Measurements from ENCODE around the gene PTX4. TPM values are rescaled to one million over a fixed set of nuclear protein-coding genes. Genes with fewer than 3 reads are reported as not detected.

Gene PTX4
- total RNA-seq (under 1 TPM in 2 of 4 donors, not detected in 2; 0.18 to 0.28 TPM), polyA plus RNA-seq (0.09 TPM)
- long read RNA-seq, donor 1 = 0 reads
- long read RNA-seq, donor 2 = 0 reads
- long read RNA-seq, donor 3 = 0 reads
- long read RNA-seq, donor 4 = 0 reads

DNA sequence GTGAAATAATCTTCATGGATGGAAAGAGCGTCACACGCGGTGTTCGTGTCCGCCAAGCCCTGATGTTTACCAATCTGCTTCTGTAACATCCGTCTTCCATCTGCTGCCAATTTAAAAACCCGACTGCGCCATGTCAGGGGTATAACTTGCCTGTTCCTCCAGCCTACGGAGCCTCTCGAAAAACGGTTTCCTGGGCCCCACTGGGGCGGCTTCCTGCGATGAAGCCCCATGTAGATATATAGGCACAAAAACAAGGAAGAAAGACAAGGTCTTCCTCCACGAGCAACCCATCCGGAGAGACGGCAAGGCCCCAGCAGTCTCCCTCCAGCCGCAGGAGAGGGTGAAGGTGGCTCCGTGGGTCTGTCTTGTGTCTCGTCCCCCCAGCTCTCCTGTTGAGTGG lies at the start of gene PTX4:
TSS of gene PTX4 (minus strand) at position 326 of the 400 bp plus-strand sequence. CDS start at position 291, 35 bp downstream.
- Histone ChIP-seq H3K4me1 (ENCODE audit: control insufficient read depth, insufficient read depth, low read length) (no peaks in the 10 kb centered on the region), H3K27ac (ENCODE audit: low read length) (no peak within 1 kb of the TSS), H3K27me3 (ENCODE audit: control insufficient read depth, insufficient read depth) (no peaks in the 10 kb centered on the region), H3K9me3 (ENCODE audit: control insufficient read depth, low read length) (no peaks in the 10 kb centered on the region), H3K4me3 (ENCODE audit: low read length) (no peak within 1 kb of the TSS)
- intact Hi-C loops (cut with DNase I) = no loop called here
- 79% methylated on average over 19 of the region's 19 CpGs for WGBS
- no peak for ATAC-seq
- DNase-seq = no peak

DNA sequence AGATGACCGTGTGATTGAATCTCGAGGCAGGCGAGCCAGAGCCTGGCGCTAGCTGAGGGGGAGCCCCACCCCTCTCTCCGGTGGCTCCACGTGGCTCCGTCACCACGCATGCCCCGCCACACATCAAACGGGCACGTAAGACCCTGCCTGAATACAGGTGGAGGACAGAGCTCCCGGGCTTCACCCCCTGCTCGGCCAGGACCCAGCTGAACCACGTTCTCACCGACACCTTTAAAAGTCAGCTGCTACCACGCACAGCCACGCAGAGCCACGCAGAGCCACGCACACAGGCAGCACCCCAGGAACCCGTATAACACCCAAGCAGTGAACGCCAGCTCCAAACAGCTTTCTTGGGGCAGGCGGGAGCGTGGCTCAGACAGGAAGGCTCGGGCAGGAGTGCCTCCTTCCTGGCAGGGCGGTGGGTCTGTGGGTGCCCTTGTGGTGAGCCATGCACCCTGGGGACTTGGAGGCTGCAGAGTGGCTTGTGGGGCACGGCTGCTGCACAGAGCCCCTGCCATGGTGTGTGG lies 49.1 kb upstream of the PTX4 start:
- 70% methylated on average over 26 of the region's 26 CpGs for WGBS
- no peaks in the 10 kb centered on the region for H3K27me3 ChIP-seq (ENCODE audit: control insufficient read depth, insufficient read depth)
- intact Hi-C loops (cut with DNase I) = no loop called here
- no peak overlapping the region for H3K4me3 ChIP-seq (ENCODE audit: low read length)
- no peak for ATAC-seq
- peak in 1 of 3 donors; percentile 50 for DNase-seq
- no peaks in the 10 kb centered on the region for H3K4me1 ChIP-seq (ENCODE audit: control insufficient read depth, insufficient read depth, low read length)
- peak overlapping the region; percentile 9 for H3K27ac ChIP-seq (ENCODE audit: low read length)
- no peaks in the 10 kb centered on the region for H3K9me3 ChIP-seq (ENCODE audit: control insufficient read depth, low read length)

- WGBS = 69% methylated on average over 27 of the region's 27 CpGs
- no peaks in the 10 kb centered on the region for H3K9me3 ChIP-seq (ENCODE audit: control insufficient read depth, low read length)
- no peak overlapping the region for H3K4me3 ChIP-seq (ENCODE audit: low read length)
- peak overlapping the region; percentile 9 for H3K27ac ChIP-seq (ENCODE audit: low read length)
- no peaks in the 10 kb centered on the region for H3K4me1 ChIP-seq (ENCODE audit: control insufficient read depth, insufficient read depth, low read length)
- H3K27me3 ChIP-seq (ENCODE audit: control insufficient read depth, insufficient read depth) = no peaks in the 10 kb centered on the region
- peak in 1 of 3 donors; percentile 65 for DNase-seq
- intact Hi-C loops (cut with DNase I) = no loop called here
- ATAC-seq = no peak
These were observed 48.4 kb upstream of the PTX4 start for GRCh38 chr16:1537138-1537577.

DNA sequence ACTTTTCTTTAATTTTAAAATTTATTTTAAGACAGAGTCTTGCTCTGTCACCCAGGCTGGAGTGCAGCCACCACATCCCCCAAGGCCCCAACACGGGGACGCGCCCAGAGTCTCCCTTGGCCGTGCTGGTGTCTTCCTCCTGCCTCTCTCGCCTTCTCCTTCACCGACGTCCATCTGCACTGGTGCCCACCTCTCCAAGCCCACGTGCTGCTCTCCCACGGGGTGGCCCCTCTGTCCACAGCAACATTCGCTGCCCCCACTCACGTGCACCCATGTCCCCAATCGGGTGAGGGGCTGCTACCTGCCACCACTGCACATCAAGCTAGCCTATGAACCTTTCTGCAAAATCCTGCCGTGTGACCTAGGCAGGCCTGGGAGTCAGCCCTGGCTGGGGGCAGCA lies 47.9 kb upstream of the PTX4 start:
- H3K4me3 ChIP-seq (ENCODE audit: low read length) = peak overlapping the region; percentile 55
- peak overlapping the region; percentile 26 for H3K27ac ChIP-seq (ENCODE audit: low read length)
- peaks cover under 1% of the 10 kb centered on the region for H3K4me1 ChIP-seq (ENCODE audit: control insufficient read depth, insufficient read depth, low read length)
- ATAC-seq = no peak
- no peaks in the 10 kb centered on the region for H3K27me3 ChIP-seq (ENCODE audit: control insufficient read depth, insufficient read depth)
- H3K9me3 ChIP-seq (ENCODE audit: control insufficient read depth, low read length) = no peaks in the 10 kb centered on the region
- intact Hi-C loops (cut with DNase I) = no loop called here
- DNase-seq = peak in 1 of 3 donors; percentile 30
- 60% methylated on average over 13 of the region's 13 CpGs for WGBS

GRCh38 chr16:1535391-1536291 lies 46.9 kb upstream of the PTX4 start:
- Histone ChIP-seq H3K4me3 (ENCODE audit: low read length) (peak overlapping the region; percentile 55), H3K4me1 (ENCODE audit: control insufficient read depth, insufficient read depth, low read length) (peaks cover 5% of the 10 kb centered on the region), H3K27ac (ENCODE audit: low read length) (peak overlapping the region; percentile 40), H3K9me3 (ENCODE audit: control insufficient read depth, low read length) (no peaks in the 10 kb centered on the region), H3K27me3 (ENCODE audit: control insufficient read depth, insufficient read depth) (no peaks in the 10 kb centered on the region)
- DNase-seq = peak in 2 of 3 donors; percentile 69 to 71
- intact Hi-C loops (cut with DNase I) = no loop called here
- WGBS = 43% methylated on average over 39 of the region's 39 CpGs
- ATAC-seq = no peak

DNA sequence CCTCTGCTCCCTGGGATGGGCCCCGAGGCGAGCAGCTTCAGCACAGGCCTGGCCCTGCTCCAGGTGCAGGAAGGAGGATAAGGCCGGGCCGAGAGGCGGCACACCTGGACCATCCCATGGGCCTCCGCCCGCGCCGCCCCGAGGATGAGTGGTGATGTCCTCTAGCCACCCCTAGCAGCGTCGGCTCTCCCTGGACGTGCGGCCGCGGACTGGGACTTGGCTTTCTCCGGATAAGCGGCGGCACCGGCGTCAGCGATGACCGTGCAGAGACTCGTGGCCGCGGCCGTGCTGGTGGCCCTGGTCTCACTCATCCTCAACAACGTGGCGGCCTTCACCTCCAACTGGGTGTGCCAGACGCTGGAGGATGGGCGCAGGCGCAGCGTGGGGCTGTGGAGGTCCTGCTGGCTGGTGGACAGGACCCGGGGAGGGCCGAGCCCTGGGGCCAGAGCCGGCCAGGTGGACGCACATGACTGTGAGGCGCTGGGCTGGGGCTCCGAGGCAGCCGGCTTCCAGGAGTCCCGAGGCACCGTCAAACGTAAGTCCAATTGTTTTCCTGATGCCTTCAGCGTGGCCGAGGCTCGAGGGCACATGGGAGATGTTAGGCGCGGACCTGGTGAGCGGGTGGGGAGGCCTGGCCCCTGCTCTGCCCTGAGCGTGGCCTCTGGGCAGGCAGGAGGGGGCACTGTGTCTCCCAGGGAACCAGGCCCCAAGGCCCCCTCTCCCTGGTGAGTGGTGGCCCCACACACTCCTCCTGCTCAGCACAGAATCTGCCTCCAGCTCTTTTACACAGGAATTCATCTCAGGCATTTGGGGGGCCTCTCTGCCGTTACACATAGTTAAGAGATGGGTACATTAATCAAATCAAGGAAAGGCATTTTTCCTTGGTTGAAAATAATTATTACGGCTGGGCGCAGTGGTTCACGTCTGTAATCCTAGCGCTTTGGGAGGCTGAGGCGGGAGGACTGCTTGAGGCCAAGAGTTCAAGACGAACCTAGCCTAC lies 45.6 kb upstream of the PTX4 start:
- no peaks in the 10 kb centered on the region for H3K9me3 ChIP-seq (ENCODE audit: control insufficient read depth, low read length)
- intact Hi-C loops (cut with DNase I) = no loop called here
- peaks cover 5% of the 10 kb centered on the region for H3K4me1 ChIP-seq (ENCODE audit: control insufficient read depth, insufficient read depth, low read length)
- no peaks in the 10 kb centered on the region for H3K27me3 ChIP-seq (ENCODE audit: control insufficient read depth, insufficient read depth)
- ATAC-seq (peak in 1 of 2 donors; percentile 1), DNase-seq (peak; percentile 55 to 80 (median 76))
- H3K4me3 ChIP-seq (ENCODE audit: low read length) = peak overlapping the region; percentile 55
- peak overlapping the region; percentile 98 for H3K27ac ChIP-seq (ENCODE audit: low read length)
- 39% methylated on average over 57 of the region's 57 CpGs for WGBS

DNA sequence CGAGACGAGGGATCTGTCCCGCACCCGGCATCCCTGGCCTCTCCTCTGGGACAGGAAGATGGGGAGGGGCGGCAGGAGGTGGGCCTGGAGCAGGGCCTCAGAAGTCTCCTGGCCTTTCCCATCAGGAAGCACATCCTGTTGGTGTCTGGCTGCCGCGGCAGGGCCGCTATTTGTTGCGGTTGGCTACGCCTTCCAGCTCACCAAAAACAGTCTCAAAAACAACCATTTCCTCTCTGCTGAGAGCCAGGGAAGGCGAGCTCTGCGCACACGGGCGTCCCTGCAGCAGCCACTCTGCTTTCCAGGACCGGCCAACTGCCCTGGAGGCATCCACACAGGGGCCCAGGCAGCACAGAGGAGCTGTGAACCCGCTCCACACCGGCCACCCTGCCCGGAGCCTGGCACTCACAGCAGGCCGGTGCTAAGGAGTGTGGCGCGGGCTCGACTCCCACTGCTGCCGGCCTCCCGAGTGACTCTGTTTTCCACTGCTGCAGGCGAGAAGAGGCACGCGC lies 44.8 kb upstream of the PTX4 start, which contains the start of gene TMEM204:
TSS of gene TMEM204 (plus strand) at position 224 of the 509 bp plus-strand sequence. CDS start 610 bp downstream, outside the sequence.
- peak; percentile 60 to 76 for ATAC-seq
- peaks cover 5% of the 10 kb centered on the region for H3K4me1 ChIP-seq (ENCODE audit: control insufficient read depth, insufficient read depth, low read length)

GRCh38 chr16:1532771-1533170 lies 44.0 kb upstream of the PTX4 start:
- Histone ChIP-seq H3K9me3 (ENCODE audit: control insufficient read depth, low read length) (no peaks in the 10 kb centered on the region), H3K27me3 (ENCODE audit: control insufficient read depth, insufficient read depth) (no peaks in the 10 kb centered on the region), H3K4me1 (ENCODE audit: control insufficient read depth, insufficient read depth, low read length) (peaks cover 8% of the 10 kb centered on the region), H3K27ac (ENCODE audit: low read length) (peak overlapping the region; percentile 98), H3K4me3 (ENCODE audit: low read length) (peak overlapping the region; percentile 55)
- ATAC-seq (peak; percentile 3 to 4), DNase-seq (peak in 1 of 3 donors; percentile 28)
- intact Hi-C loops (cut with DNase I) = no loop called here
- 45% methylated on average over 10 of the region's 10 CpGs for WGBS

More for the DNA sequence above, 44.8 kb upstream of the PTX4 start, which contains the start of gene TMEM204:
- peak within 1 kb of the TSS; percentile 98 for H3K27ac ChIP-seq (ENCODE audit: low read length)
- no peaks in the 10 kb centered on the region for H3K9me3 ChIP-seq (ENCODE audit: control insufficient read depth, low read length)
- DNase-seq = peak; percentile 84 to 94 (median 93)
- intact Hi-C loops (cut with DNase I) = no loop called here
- no peaks in the 10 kb centered on the region for H3K27me3 ChIP-seq (ENCODE audit: control insufficient read depth, insufficient read depth)
- WGBS = 26% methylated on average over 27 of the region's 27 CpGs
- peak within 1 kb of the TSS; percentile 55 for H3K4me3 ChIP-seq (ENCODE audit: low read length)

DNA sequence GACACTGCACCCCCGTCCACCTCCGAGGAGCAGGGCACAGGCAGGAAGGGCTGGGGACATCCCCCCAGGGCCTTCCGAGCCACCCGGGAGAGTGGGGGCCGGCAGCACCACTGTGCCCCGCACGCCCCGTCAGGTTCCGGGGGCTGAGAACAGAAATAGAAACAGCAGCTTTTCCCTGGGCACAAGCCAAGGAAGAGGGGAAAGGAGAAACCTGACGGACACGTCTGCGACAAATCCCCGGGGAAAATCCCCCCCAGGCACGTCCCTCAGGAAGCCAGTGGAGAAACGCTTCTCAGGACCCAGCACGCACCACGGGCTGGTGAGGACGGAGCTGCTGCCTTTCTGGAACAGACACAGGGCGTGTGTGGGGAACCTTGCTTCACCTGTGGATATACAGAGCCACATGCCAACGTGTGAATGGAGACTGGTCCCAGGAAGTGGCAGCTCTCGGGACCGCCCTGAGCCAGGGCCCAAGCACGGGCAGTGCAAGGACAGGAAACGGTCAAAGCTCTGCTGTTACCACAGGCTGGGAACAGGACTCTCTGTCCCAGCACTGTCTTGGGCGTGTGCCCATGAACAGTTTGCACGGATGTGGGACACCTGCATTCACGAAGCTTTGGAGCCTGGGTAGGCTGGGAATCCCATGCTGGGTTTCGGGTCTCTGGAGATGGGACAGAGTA lies 43.5 kb upstream of the PTX4 start:
- intact Hi-C loops (cut with DNase I) = no loop called here
- peaks cover 8% of the 10 kb centered on the region for H3K4me1 ChIP-seq (ENCODE audit: control insufficient read depth, insufficient read depth, low read length)
- H3K4me3 ChIP-seq (ENCODE audit: low read length) = no peak overlapping the region
- peak overlapping the region; percentile 98 for H3K27ac ChIP-seq (ENCODE audit: low read length)
- 24% methylated on average over 28 of the region's 28 CpGs for WGBS
- DNase-seq (peak; percentile 85 to 96 (median 91)), ATAC-seq (peak; percentile 71 to 76)
- no peaks in the 10 kb centered on the region for H3K9me3 ChIP-seq (ENCODE audit: control insufficient read depth, low read length)
- H3K27me3 ChIP-seq (ENCODE audit: control insufficient read depth, insufficient read depth) = no peaks in the 10 kb centered on the region

GRCh38 chr16:1531638-1531910 lies 42.8 kb upstream of the PTX4 start:
- ATAC-seq = no peak
- Histone ChIP-seq H3K4me1 (ENCODE audit: control insufficient read depth, insufficient read depth, low read length) (peaks cover 8% of the 10 kb centered on the region), H3K9me3 (ENCODE audit: control insufficient read depth, low read length) (no peaks in the 10 kb centered on the region), H3K4me3 (ENCODE audit: low read length) (no peak overlapping the region), H3K27me3 (ENCODE audit: control insufficient read depth, insufficient read depth) (no peaks in the 10 kb centered on the region), H3K27ac (ENCODE audit: low read length) (peak overlapping the region; percentile 98)
- 72% methylated on average over 14 of the region's 14 CpGs for WGBS
- intact Hi-C loops (cut with DNase I) = no loop called here
- DNase-seq = peak; percentile 16 to 71 (median 61)
